Fibroblast of pulmonary artery (primary cell): Measurements from ENCODE around the gene FASTKD3.

Source experiments
- DNase-seq: peaks from one replicate; pipeline ENCODE4 v3.0.0-alpha.2; 2010; ENCODE audit warnings: low read depth
- H3K4me3 ChIP-seq: replicated peaks from 2 replicates; pipeline ENCODE4 v1.5.1; 2011; ENCODE audit warnings: low read depth, mild to moderate bottlenecking, control low read depth, low read length, moderate library complexity
- TF ChIP-seq, protein P1 (sequence below): IDR thresholded peaks from 2 replicates; pipeline ENCODE4 v1.5.1; 2011; ENCODE audit warnings: mild to moderate bottlenecking, control low read depth, low read length, inconsistent platforms; ENCODE audit errors: missing control alignments

FASTKD3 gene

DNA sequence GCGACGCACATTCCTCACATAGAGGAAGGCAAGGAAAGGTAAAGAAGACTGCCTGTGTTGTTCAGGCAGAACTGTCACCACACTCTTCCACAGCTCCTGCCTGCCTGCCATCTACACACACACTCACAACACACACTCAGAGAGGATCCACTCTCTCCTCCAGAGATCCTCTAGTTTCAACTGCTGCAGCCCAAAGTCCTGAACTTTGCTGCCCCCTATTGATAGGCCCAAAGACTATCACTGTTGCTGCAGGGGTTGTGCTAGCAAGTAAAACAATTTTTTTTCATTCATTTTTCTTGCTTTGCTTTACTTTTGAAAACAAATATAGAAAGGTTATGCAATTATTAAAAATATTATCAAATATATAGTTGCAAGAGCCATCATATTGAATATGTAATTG is 12.0 kb downstream of the FASTKD3 start:
- H3K4me3 ChIP-seq, result no peak overlapping the region
- TF ChIP-seq, protein P1, sequence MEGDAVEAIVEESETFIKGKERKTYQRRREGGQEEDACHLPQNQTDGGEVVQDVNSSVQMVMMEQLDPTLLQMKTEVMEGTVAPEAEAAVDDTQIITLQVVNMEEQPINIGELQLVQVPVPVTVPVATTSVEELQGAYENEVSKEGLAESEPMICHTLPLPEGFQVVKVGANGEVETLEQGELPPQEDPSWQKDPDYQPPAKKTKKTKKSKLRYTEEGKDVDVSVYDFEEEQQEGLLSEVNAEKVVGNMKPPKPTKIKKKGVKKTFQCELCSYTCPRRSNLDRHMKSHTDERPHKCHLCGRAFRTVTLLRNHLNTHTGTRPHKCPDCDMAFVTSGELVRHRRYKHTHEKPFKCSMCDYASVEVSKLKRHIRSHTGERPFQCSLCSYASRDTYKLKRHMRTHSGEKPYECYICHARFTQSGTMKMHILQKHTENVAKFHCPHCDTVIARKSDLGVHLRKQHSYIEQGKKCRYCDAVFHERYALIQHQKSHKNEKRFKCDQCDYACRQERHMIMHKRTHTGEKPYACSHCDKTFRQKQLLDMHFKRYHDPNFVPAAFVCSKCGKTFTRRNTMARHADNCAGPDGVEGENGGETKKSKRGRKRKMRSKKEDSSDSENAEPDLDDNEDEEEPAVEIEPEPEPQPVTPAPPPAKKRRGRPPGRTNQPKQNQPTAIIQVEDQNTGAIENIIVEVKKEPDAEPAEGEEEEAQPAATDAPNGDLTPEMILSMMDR, result peak; percentile 76
- DNase-seq, result peak; percentile 64

DNA sequence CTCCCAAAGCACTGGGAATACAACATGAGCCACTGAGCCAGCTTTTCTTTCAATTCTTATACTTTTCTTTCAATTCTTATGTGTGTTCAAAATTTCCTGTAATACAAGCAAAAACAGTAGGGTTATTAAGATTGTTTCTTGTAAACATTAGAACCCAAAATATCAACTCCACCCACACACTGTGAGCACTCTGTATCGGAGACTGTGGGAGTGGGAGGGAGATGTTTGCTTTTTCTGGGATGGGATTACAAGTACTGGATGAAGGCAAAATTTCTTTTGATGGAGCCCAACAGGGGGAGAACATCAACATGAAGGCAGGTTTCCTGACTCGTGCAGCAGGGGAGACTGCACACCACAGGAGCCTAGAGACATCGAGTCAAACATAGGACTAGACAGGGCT is 13.2 kb downstream of the FASTKD3 start:
- no peak for DNase-seq
- TF ChIP-seq, protein P1, result no peak
- no peak overlapping the region for H3K4me3 ChIP-seq

DNA sequence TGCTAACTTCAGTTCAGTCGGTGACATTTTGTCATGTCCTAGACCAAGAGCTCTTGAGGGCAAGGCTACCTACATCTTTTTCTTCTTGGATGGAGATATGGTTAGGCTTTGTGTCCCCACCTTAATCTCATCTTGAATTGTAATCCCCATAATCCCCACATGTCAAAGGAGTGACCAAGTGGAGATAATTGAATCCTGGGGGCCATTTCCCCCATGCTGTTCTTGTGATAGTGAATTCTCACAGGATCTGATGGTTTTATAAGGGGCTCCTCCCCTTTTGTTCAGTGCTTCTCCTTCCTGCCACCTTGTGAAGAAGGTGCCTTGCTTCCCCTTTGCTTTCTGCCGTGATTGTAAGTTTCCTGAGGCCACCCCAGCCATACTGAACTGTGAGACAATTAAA is 15.8 kb downstream of the FASTKD3 start:
- H3K4me3 ChIP-seq, result no peak overlapping the region
- DNase-seq, result no peak
- TF ChIP-seq, protein P1, result no peak

GRCh38 chr5:7852542-7852941 is 16.3 kb downstream of the FASTKD3 start:
- peak; percentile 27 for DNase-seq
- TF ChIP-seq, protein P1, result no peak
- H3K4me3 ChIP-seq, result no peak overlapping the region

- no peak for DNase-seq
- TF ChIP-seq, protein P1, result no peak
- no peak overlapping the region for H3K4me3 ChIP-seq
Observed at GRCh38 chr5:7851617-7852289, 17.1 kb downstream of the FASTKD3 start.

- peak overlapping the region; percentile 51 for H3K4me3 ChIP-seq
- no peak for DNase-seq
- TF ChIP-seq, protein P1, result no peak
Observed at GRCh38 chr5:7851240-7851592, 17.6 kb downstream of the FASTKD3 start.

- peak; percentile 54 for DNase-seq
- peak within 1 kb of the TSS; percentile 51 for H3K4me3 ChIP-seq
- TF ChIP-seq, protein P1, result peak; percentile 39
Observed at GRCh38 chr5:7850395-7851239, 18.2 kb downstream of the FASTKD3 start, which contains the start of gene CFAP90. TSS of gene CFAP90 (minus strand) at chr5:7851133. CDS start at chr5:7851021, 112 bp downstream.
